ES-I3 (cell line): ENCODE results near the gene CHRNA3.
"Not testable (repeated sequence)": the region's sequence is repeated elsewhere in the genome, so short reads cannot be mapped to it uniquely, and the experiment has no call there.

Source experiments
- H3K36me3 ChIP-seq: 2 replicates; pipeline ENCODE4 v1.6.1; 2013; ENCODE audit warnings: mild to moderate bottlenecking, low read length, control low read depth, moderate library complexity; ENCODE audit not compliant: insufficient read depth
- H3K4me1 ChIP-seq: 2 replicates; pipeline ENCODE4 v1.6.1; 2013; ENCODE audit warnings: mild to moderate bottlenecking, control low read depth, low read length; ENCODE audit not compliant: insufficient read depth
- H3K9ac ChIP-seq: 2 replicates; pipeline ENCODE4 v1.6.1; 2013; ENCODE audit warnings: low read depth, mild to moderate bottlenecking, low read length, moderate library complexity
- H3K9me3 ChIP-seq: 2 replicates; pipeline ENCODE4 v1.6.1; 2013; ENCODE audit warnings: mild to moderate bottlenecking, low read length, moderate library complexity; ENCODE audit not compliant: control insufficient read depth, insufficient read depth

The CHRNA3 gene

DNA sequence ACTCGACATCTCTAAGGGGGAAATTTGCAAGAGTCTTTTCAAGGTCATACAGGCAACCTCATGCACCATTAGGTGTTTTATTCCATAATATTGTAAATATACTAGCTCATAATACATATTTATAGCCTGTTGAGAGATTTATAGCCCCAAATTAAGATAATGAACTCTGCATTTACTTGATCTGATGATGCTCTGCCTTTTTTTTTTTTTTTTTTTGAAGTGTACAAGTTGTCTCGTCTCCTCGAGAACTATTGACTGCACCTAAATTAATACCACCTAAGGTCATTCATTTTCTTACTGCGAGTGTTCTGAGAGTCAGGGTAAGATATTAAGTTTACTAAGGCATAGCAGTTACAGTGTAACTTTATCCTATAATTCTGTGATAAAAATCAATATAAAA is 49.4 kb downstream of the CHRNA3 start:
- H3K4me1 ChIP-seq, result no peaks in the 10 kb centered on the region
- no peaks in the 10 kb centered on the region for H3K9me3 ChIP-seq
- no peaks in the 10 kb centered on the region for H3K36me3 ChIP-seq
- H3K9ac ChIP-seq, result no peak overlapping the region

DNA sequence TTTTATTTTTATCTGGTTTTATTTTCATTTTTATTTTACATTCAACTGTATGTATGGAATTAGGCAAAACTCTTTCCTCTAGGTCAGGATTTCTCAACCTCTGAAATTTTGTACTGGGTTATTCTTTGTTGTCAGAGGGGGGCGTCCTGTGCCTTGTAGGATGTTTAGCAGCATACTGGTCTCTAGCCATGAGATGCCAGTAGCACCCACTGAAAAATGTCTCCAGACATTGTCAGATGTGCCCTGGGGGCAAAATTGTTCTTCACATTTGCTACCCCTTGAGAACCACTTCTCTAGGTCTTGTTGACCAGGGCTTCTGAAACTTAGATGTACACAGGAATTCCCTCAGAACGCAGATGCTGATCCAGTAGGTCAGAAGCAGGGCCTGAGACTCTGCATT is 50.1 kb downstream of the CHRNA3 start:
- Histone ChIP-seq H3K4me1 (no peaks in the 10 kb centered on the region), H3K9ac (no peak overlapping the region)

DNA sequence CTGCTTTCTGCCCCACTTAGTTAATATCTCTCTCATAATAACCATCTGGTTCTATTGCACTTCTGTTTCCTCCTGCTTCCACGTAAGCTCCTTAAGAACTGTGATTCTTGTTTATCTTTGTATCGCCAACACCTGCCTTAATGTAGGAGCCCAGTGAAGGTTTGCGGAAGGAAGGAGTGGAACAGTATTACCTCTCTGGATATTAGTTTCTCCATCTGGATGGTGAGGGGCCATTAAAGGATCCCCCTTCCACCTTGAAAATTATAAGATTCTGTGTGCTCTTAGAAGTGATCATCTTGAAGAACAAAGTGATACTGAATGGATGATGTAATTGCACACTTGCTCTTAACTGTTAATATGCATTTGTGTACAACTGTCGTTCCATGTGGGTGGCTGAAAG is 53.3 kb downstream of the CHRNA3 start:
- Histone ChIP-seq H3K4me1 (0 out of 2 replicates have a peak, but pooled peaks cover 5% of the 10 kb centered on the region), H3K9me3 (no peaks in the 10 kb centered on the region), H3K36me3 (no peaks in the 10 kb centered on the region), H3K9ac (no peak overlapping the region)

More for the DNA sequence above, 50.1 kb downstream of the CHRNA3 start:
- Histone ChIP-seq H3K9me3 (no peaks in the 10 kb centered on the region), H3K36me3 (no peaks in the 10 kb centered on the region)

GRCh38 chr15:78565951-78566774 is 54.6 kb downstream of the CHRNA3 start:
- Histone ChIP-seq H3K4me1 (0 out of 2 replicates have a peak, but pooled peaks cover 5% of the 10 kb centered on the region), H3K9ac (peak overlapping the region; percentile 76), H3K36me3 (no peaks in the 10 kb centered on the region), H3K9me3 (no peaks in the 10 kb centered on the region)

- Histone ChIP-seq H3K36me3 (no peaks in the 10 kb centered on the region), H3K9me3 (no peaks in the 10 kb centered on the region), H3K9ac (peak within 1 kb of the TSS; percentile 76), H3K4me1 (0 out of 2 replicates have a peak, but pooled peaks cover 5% of the 10 kb centered on the region)
Observed at GRCh38 chr15:78565097-78565950, 55.5 kb downstream of the CHRNA3 start, which contains the start of gene CHRNA5. TSS of gene CHRNA5 (plus strand) at chr15:78565520. CDS start at chr15:78565720, 200 bp downstream.

- H3K4me1 ChIP-seq, result 0 out of 2 replicates have a peak, but pooled peaks cover 5% of the 10 kb centered on the region
- H3K36me3 ChIP-seq, result no peaks in the 10 kb centered on the region
- H3K9ac ChIP-seq, result peak overlapping the region; percentile 15; the same call in 1 of the 2 replicates
- no peaks in the 10 kb centered on the region for H3K9me3 ChIP-seq
Observed at GRCh38 chr15:78564743-78565096, 56.1 kb downstream of the CHRNA3 start.

GRCh38 chr15:78563092-78563491 is 57.7 kb downstream of the CHRNA3 start:
- Histone ChIP-seq H3K36me3 (no peaks in the 10 kb centered on the region), H3K4me1 (0 out of 2 replicates have a peak, but pooled peaks cover 5% of the 10 kb centered on the region), H3K9me3 (no peaks in the 10 kb centered on the region), H3K9ac (no peak overlapping the region)

DNA sequence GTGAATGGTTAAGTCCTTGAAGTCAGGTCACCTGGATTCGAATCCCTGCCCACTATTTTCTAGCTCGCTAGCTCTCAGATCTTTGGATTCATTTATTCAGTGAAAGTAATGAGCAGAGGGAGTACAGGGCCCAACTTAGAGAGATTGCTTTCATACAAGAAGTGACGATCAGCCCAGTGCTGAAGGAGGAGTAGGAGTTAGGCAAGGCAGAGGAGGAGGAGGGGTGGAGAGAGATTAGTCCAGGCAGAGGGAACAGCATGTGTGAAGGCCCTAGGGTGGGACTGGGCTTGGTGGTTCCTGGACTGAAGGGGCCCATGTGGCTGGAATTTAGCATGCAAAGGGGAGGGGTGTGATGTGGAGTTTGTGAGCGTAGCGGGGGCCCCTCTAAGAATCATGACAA is 59.3 kb downstream of the CHRNA3 start:
- no peak overlapping the region for H3K9ac ChIP-seq
- no peaks in the 10 kb centered on the region for H3K36me3 ChIP-seq
- H3K9me3 ChIP-seq, result no peaks in the 10 kb centered on the region
- H3K4me1 ChIP-seq, result 0 out of 2 replicates have a peak, but pooled peaks cover 5% of the 10 kb centered on the region

DNA sequence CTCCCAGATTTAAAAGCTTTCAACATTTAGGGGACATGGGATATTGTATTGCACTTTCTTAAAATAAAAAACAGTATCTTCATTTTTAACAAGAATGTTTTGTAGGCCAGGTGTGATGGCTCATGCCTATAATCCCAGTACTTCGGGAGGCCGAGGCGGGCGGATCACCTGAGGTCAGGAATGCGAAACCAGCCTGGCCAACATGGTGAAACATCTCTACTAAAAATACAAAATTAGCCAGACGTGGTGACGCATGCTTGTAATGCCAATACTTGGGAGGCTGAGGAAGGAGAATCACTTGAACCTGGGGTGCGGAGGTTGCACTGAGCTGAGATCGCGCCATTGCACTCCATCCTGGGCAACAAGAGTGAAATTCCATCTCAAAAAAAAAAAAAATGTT is 60.6 kb downstream of the CHRNA3 start:
- H3K4me1 ChIP-seq, H3K36me3 ChIP-seq, H3K9ac ChIP-seq, H3K9me3 ChIP-seq: not testable (repeated sequence)

- H3K36me3 ChIP-seq, result peaks cover 7% of the 10 kb centered on the region; the same call in 1 of the 2 replicates
- no peaks in the 10 kb centered on the region for H3K9me3 ChIP-seq
- H3K9ac ChIP-seq, result no peak overlapping the region
- H3K4me1 ChIP-seq, result no peaks in the 10 kb centered on the region
Observed at GRCh38 chr15:78552597-78552996, 68.2 kb downstream of the CHRNA3 start.

DNA sequence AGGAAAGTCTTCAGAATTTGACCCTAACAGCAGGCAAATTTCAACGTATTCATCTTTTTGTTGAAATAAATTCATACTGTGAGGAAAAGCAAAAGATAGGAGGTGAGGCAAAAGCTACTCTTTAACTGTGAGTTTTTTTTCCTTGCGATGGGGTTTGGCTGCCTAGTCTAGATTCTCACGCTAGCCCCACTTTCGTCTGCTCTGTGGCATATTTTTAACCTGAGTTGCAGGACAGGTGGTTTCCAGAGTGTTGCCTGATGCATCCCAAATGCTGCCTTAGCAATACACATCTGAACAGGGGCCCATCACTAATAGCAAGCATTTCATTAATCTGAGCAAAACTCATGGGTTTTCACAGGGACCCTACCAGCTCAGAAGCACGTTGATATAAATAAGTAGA is 68.9 kb downstream of the CHRNA3 start:
- Histone ChIP-seq H3K9ac (no peak overlapping the region), H3K4me1 (no peaks in the 10 kb centered on the region), H3K36me3 (peaks cover 7% of the 10 kb centered on the region; the same call in 1 of the 2 replicates)

GRCh38 chr15:78550815-78551214 is 70.0 kb downstream of the CHRNA3 start:
- peaks cover 10% of the 10 kb centered on the region; the same call in 1 of the 2 replicates for H3K36me3 ChIP-seq
- H3K9me3 ChIP-seq, result no peaks in the 10 kb centered on the region
- no peak overlapping the region for H3K9ac ChIP-seq
- no peaks in the 10 kb centered on the region for H3K4me1 ChIP-seq

More for the DNA sequence above, 68.9 kb downstream of the CHRNA3 start:
- no peaks in the 10 kb centered on the region for H3K9me3 ChIP-seq

GRCh38 chr15:78550194-78550593 is 70.6 kb downstream of the CHRNA3 start:
- no peaks in the 10 kb centered on the region for H3K4me1 ChIP-seq
- H3K36me3 ChIP-seq, result peaks cover 16% of the 10 kb centered on the region; the same call in 1 of the 2 replicates
- H3K9me3 ChIP-seq, result no peaks in the 10 kb centered on the region
- no peak overlapping the region for H3K9ac ChIP-seq
